Measurements from ENCODE around the gene ARHGAP20.
"Not testable (repeated sequence)": the region's sequence is repeated elsewhere in the genome, so short reads cannot be mapped to it uniquely, and the experiment has no call there.

The ARHGAP20 gene

DNA sequence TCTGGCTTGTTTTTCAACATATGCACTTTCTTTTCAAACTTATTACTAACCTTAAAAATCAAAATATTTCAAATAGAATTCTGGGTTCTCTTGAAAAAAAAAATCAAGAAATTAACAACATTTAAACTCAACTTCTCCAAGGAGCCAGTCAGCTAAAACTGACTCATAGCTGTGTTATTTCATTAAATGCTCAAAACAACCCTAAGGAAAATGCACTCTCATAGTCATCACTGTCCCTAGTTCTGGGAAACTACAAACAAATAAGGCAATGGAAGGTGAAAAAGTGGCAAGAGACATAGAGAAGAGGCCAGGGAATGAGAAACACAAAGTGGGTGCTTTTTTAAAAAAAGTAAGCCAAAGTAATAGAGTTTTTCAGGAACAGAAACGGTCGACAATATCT is 4.1 kb upstream of the ARHGAP20 start:
- no peak for DNase-seq

DNA sequence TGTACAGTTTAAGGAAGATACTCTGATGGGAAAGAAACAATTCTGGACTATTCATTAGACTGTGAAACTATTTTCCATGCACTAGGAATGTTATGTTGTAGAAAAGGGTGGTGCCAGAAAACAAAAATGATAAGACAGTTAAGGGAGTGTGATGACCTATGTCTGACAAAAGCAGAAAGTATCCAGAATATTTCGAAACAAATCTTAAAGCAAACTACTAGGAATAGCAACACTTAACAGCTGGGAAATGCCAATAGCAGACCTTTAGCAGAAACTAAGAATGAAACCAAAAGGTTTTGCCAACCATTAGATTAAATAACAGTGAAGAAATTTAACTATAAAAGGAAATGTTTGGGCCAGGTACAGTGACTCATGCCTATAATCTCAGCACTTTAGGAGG is 3.3 kb upstream of the ARHGAP20 start:
- DNase-seq = no peak

DNA sequence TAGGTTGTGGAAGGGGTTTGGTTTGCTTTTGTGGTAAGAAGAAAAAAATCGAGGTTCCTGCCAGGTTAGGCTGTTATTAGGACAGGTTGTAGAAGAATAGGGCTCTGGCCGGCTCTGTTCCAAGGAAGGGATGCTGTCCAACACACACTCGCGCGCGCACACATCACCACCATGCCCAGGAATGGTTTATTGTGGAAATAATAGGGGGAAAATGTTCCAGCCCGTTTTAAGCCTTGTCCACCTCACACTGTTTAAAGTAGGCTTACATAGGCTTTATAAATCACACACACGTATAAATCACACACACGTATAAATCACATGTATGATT is 1.2 kb upstream of the ARHGAP20 start:
- DNase-seq = no peak

DNA sequence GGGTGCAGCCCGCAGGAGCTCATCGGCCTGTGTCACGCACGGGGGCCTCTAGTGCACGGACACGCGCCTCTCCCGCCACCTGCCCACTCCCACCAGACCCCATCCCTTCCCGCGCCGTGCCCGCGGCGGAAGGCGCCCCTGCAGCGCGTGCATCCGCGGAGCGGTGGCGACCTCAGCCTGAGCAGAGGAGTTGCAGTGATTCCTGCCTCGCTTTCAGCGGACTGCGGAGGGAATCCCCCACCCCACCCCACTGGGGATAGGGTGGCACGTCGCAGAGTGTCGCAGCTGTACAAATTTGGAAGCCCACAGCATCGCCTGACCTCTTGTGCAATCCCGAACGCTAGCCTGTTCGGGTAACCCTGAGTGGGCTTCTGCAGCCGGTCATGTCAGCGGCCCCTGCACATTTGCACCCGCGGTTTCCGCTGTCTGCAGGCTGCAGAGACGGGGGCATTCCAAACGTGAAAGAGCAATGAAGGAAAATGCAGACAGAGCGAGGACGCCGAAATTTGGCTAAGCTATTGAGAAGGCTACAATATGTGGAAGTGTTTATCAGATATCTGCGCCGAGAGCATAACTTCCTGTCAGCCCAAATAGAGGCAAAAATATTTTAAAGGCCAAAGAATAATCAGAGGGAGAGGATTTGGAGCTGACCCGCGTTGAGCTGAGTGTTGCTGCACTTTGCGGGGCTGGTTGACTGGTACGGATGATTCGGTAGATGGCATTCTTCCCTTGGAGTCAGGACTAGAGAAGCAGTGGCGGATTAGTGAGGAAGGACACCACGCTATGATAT is 617 bp upstream of the ARHGAP20 start:
- peak; percentile 5 for DNase-seq

DNA sequence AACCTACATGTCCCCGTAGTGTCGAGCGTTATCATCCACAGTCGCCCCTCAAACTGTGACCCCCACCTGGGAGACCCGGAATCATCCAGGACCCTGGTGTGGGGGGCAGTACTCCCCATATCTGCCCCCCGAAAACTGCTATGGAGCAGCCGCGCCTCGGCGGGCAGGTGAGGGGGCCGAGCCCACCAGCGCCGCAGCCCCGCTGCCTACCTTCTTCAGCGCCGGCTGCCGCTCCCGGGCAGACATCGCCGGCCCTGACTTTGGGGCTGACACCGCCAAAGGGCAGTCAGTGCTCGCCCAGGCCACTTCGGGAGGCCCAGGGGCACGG is 825 bp downstream of the ARHGAP20 start:
- DNase-seq = no peak

DNA sequence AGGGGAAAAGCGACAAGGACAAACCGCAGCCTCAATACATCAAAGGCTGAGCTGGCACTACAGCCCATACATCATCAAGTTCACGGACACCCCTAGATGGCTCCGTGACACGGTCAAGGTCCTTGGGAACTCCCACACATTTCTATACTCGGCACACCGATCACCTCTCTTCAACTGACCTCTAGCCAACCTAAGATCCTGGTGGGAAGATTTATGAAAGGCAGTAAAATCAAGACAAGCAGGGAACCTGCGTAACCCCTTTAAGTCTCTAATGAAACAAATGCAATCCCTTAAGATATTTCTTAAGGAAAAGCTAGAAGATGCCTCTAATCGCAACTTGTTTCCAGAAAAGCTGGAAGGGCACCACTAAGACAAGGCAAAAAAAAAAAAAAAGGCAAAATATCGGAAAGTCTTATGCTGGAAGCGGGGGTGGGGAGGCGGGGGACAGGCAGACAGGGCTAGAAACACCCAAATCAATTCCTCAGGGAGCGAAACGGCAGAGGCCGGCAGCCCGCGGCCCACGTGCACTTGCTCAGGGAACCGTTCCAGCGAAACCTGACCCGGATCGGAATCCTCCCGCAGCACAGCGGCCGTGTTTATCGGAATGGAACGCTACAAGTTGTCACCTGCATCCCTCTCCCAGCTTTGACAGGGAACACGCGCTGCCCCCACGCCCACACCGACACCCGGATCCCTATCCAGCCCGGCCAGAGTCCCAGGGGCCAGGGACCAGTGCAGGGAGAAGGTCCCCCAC is 1.4 kb downstream of the ARHGAP20 start:
- no peak for DNase-seq

DNA sequence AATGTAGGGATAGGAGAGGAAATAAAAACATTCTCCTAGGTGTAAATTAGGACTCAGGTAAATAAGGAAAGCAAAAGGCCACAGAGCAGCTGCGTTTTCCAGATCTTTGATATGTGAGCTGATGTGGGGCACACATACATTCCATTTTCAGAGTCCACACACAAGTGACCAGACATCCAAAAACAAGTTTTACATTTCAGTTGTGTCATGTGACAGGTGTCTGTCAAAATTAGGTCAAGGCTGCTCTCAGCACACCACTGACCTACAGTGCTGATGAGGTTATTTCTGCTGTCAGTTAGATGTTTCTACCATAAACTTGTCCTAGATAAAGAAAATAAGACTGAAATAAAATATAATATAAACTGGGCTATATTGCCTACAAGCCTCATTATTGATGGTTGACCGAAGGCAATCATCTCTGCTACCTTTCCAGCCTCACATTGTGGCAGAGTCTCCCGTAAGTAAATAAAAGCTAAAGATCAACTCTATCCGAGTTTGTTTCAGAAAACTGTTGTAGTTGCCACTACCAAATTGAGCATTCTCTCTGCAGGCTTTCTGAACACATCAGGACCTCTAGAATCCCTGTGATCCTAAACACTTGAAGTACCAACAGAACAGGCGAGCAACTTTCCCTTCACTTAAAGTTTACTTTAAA is 7.9 kb downstream of the ARHGAP20 start:
- no peak for DNase-seq

DNA sequence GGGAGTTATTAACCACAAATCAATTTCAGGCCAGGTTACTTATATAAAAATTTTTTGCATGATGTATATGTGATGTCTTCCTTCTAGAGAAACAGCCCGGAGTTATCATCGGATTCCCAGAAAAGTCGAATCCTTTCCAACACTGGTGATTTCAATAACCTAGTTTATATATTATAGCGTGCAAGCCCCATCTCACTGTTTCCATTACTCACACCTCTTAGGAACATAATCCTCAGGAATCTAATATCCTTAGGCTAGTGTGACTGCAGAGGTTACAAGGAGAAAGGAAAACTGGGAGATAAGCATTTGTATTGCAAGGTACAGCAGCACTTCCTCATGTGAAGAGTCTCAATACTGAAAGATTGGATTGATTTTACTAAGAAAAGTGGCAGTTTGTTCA is 20.3 kb downstream of the ARHGAP20 start:
- DNase-seq = no peak

DNA sequence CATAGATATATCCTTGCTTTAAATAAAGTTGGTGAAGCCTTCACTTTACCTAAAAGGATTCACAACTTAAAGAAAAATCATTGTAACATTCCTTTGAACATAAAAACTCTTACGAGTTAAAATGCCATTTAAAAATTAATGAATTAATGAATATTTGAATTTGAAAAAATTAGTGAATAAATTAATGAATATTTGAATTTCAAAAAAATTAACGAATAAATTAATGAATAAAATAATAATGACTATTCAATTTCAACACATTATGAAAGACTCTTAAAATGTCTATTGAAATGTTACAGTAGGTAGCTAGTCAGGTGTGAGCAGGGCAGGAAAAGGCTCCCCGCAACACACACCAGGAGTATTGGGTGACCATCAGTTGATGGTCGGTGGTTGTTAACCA is 22.9 kb downstream of the ARHGAP20 start:
- DNase-seq = no peak

DNA sequence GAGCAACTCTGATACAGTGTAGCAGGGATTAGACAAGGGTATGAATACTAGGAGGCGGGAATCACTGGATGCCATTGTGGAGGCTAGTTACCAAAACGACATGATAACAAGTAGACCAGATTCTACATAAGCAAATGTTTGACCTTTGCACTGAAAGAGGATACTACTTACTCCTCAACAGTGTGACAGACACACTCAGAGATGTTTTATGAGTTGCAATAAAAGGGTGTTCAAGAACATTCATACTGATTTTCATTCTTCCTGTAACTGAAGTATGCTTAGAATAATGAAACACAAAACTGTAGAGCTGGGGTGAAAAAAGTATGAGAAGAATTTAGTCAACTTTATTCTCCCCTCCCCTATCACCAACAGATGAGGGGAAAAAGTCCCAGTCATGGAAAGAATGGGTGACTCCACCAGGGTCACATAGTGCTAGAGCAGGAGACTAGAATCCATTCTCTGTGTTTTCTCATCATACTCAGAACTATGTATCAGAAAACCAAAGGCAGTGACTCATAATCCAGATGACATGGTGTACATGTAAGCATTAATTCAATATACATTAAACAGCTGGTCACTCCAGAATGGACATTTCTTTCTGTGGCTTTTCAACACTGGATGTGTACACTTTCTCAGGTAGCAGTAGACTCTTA is 32.8 kb downstream of the ARHGAP20 start:
- no peak for DNase-seq

DNA sequence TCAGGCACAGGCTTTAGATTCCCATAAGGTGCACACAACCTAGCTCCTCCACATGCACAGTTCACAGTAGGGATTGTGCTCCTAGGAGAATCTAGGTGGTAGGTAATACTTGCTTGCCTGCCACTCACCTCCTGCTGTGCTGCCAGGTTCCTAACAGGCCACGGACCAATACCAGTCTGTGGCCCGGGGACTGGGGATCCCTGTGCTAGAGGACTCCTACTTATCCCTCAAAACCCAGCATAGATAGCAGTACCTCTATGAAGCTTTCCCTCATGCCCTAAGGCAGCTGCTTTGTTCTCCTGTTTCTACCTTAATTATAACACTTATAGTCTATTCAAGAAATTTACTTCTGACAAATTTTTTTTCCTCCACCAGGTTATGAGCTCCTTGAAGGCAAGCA is 36.7 kb downstream of the ARHGAP20 start:
- DNase-seq = no peak

DNA sequence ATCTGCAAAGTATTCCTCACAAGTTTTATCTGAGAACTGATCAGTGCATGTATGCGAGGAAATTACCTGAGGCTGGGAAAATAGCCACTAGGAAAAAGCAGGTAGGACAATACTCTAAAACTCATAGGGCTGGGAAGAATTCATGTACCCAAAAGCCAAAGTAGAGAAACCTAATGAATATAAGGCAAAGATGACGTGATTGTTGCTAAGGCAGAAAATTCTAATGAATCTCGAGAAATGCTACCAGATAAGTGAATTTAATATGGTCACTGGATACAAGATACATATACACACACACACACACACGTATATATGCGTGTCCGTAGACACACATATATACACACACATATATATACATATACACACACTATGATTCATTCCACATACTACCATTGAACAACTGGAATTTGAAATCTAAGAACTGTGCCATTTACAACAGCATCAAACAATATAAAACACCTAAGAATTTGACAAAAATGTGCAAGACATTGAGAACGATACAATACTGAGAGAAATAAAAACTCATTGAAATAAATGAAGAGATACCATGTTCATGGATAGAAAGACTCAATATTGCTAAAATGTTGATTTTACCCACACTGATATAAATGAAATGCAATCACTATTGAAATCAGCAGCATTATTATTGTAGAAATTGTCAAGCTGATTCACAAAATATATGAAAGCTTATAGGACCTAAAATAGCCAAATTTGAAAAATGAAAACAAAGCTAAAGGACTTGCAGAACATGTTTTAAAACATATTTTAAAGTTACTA is 46.4 kb downstream of the ARHGAP20 start:
- DNase-seq = no peak

DNA sequence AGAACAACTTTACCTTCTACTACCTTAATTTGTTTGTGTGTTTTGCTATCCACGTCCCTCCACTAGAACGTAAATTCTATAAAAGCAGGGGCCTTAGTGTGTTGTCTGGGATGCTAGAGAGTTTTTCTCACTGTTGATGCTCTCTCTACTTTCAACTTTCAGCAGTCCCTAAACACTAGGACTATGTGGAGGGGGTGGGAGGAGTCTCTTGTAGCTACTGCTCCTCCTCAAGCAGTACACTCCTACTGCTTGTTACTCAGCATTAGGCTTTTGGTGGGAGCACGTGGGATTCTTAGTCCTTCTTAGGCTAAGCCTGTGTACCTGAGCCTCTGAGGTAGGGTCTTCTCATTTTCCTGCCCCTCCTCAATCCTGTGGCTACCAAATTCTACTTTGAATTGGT is 56.3 kb downstream of the ARHGAP20 start:
- DNase-seq = no peak

DNA sequence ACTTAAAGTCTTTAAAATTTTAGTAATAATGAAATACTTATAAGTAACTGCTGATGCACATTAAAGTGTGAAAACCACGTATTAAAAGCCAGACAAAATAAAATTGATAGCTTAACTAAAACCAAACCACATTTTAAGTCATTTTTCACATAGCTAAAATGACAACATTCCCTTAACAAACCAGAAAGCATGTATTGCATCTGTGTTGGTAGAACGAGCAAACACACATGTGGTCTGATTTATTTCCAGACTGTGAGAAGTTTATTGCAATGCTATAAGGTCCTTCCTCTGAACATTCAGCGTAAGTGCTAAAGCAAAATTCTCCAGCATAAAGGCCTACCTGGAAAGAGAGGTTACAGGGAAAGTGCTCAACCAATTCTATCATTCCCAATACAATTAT is 57.8 kb downstream of the ARHGAP20 start:
- no peak for DNase-seq

DNA sequence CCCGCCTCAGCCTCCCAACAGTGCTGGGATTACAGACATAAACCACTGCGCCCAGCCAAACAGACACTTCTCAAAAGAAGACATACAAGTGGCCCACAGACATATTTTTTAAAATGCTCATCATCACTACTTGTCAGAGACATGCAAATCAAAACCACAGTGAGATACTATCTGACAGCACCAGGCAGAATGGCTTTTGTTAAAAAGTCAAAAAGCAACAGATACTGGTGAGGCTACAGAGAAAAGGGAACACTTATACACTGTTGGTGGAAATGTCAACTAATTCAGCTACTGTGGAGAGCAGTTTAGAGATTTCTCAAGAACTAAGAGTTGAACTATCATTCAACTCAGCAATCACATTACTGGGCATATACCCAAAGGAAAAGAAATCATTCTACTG is 67.0 kb downstream of the ARHGAP20 start:
- DNase-seq = peak; percentile 2

DNA sequence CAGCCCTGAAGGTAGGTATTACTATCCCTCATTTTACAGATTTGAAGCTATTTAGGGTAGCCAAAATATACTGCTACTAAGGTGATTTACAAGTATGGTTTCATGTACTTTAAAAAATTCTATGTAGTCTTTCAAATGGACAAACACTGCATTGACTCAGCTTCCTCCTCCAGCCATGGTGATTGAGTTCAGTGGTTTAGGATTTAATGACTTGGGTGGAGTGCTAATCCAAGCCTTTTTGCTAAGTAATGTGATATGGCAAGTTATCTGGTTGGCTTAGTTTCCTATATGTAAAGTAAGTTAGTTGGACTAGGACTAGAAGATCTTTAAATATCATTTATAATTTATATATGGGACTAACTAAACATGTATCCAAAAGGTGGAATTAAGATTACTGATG is 77.9 kb downstream of the ARHGAP20 start:
- no peak for DNase-seq

DNA sequence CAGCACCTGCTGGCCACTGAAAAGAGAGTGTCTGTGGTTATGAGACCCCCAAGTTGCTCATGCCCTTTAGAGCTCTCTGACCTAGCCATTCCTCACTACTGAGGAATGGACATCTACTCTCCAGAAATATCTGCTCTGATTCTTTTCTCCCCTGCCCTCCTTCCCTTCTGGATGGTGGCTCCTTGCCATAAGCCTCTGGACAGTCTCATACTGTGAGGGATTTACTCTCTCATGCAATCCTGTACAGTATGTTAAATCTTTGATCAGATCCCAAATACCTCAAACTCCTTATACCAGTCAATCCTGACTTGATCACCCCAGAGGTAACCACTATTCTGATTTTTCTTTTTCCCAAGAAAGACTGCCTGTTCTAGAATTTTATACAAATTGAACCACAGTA is 80.7 kb downstream of the ARHGAP20 start:
- no peak for DNase-seq

DNA sequence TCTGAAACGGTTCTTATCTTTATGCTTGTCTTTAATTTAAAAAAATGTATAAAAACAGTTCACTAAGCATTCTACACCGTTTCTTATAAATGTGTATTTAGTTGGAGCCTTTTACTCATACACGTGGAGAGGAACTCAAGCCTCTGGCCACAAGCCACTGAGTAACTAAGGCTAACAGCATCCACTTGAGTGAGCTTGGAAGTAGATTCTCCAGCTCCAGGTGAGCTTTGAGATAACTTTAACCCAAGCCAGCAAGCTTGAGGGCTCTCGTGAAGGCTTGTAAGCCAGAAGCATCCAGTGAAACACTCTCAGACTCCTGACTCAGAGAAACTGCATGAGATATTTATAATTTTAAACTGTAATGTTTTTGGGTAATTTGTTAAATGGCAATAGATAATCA is 82.6 kb downstream of the ARHGAP20 start:
- no peak for DNase-seq

DNA sequence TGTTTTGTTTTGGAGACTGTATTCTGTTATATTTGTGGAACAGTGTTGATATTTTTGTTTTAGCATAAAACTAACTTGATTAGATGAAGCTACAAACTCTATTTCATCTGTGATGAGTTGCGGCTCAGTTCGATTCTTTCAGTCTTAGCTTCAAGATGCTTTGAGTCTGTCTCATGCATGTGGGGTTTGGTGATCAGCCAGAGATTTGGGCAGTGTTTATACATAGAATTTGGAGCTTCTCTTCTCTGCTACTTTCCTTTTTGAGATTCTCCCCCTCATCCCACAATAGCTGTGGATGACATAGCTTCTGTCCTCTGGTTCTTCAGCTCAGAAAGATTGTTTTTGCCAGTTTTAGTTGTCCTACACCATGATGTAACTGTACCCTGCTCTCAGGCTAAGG is 90.4 kb downstream of the ARHGAP20 start:
- DNase-seq = no peak

DNA sequence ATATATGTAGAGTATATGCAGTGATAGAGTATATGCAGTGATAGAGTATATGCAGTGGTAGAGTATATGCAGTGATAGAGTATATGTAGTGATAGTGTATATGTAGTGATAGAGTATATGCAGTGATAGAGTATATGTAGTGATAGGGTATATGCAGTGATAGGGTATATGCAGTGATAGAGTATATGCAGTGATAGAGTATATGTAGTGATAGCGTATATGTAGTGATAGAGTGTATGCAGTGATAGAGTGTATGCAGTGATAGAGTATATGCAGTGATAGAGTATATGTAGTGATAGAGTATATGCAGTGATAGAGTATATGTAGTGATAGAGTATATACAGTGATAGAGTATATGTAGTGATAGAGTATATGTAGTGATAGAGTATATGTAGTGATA is 92.9 kb downstream of the ARHGAP20 start:
- not testable (repeated sequence) for DNase-seq

DNA sequence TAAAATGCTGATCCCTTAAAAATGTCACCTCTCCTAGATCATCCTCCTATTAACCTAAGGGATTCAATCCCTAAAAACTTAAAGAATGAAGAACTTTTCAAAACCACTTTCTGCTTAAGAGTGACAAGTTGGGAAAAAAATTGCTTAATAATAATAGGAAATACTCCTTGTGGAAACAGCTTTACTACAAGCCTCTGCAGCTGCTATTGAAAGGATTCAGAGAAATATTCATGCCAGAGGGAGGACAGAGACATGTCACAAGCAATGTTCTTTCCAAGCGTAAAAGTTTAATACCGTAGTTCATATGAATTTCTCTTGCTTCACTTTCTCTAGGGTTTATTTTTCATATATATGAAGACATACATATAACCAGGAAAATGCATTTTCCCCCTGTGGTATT is 98.2 kb downstream of the ARHGAP20 start:
- no peak for DNase-seq

DNA sequence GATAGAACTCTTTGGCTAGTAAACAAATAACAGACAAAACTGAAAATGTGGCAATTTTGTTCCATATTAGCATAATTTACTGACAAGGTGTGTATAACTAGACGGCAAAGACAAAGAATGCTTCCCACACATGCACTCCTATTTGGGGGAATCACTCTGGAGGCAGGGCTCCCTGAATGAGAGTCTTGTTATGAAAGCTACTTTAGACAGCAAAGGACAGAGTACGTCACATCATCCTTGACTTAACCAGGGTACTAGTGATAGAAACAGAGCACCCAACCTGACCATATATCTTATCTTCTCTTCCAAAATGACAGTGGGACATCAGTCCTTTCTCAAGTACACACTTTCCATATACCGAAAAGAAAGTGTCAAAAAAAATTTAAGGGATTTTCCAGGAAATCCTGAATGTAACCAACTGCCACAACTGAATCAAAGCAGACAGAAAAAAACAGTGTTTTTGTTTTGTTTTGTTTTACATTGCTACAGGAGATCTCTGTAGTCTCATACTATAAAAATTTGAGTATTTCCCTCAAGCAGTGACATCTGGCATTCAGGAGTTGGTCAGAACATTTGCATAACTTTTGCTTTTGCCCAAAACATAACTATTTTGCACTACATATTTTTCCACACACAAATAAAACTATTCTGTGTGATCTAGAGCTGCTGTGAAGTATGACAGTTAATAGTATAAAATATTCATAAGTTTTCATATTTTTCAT is 98.9 kb downstream of the ARHGAP20 start:
- no peak for DNase-seq

All from activated CD4-positive, alpha-beta T cell treated with anti-CD3 and anti-CD28 coated beads, Interleukin-10, Interleukin-2, amounts not matched to agents 100 ng/mL and 50 ng/mL, durations not matched to agents 16 hours and 8 hours (primary cell).